GM12878 (cell line): ENCODE data around the gene DCTN4. TPM values are rescaled to one million over a fixed set of nuclear protein-coding genes. Genes with fewer than 3 reads are reported as not detected.

Source experiments
- CBFB ChIP-seq: IDR thresholded peaks from 2 replicates; pipeline ENCODE4 v1.6.1; 2016; ENCODE audit warnings: antibody characterized with exemption, low read depth
- CEBPB ChIP-seq, 2 experiments: fragments of 150-350 bp in 1 of 2; IDR thresholded peaks; 2 replicates each; pipeline ENCODE4 v1.6.1; 2012 to 2014; ENCODE audit warnings: low read depth in 2 of 2, low read length in 2 of 2, borderline replicate concordance in 1 of 2, inconsistent platforms in 1 of 2
- CREB1 ChIP-seq: IDR thresholded peaks from 2 replicates; pipeline ENCODE4 v1.6.1; 2012; ENCODE audit warnings: low read depth, mild to moderate bottlenecking, inconsistent platforms
- HDAC6 ChIP-seq: fragments of 200-600 bp; sonication (generic); IDR thresholded peaks from one replicate; pipeline ENCODE4 v1.8.0; 2017; ENCODE audit warnings: antibody characterized with exemption; ENCODE audit not compliant: unreplicated experiment
- KDM1A ChIP-seq: fragments of 200-600 bp; sonication (generic); IDR thresholded peaks from 2 replicates; pipeline ENCODE4 v1.6.1; 2016; ENCODE audit warnings: borderline replicate concordance
- MXI1 ChIP-seq: fragments of 150-350 bp; IDR thresholded peaks from 2 replicates; pipeline ENCODE4 v1.6.1; 2011; ENCODE audit warnings: low read depth, mild to moderate bottlenecking, inconsistent platforms, low read length, improper control_type of control experiment
- POLR2A ChIP-seq: IDR thresholded peaks from 2 replicates; pipeline ENCODE4 v1.6.1; 2011; ENCODE audit warnings: low read depth, mild to moderate bottlenecking, low read length
- RELA ChIP-seq: fragments of 450-650 bp; IDR thresholded peaks from 2 replicates; pipeline ENCODE4 v1.8.0; 2014; ENCODE audit warnings: borderline replicate concordance; ENCODE audit not compliant: partially characterized antibody
- SIN3A ChIP-seq: IDR thresholded peaks from 2 replicates; pipeline ENCODE4 v1.6.1; 2012; ENCODE audit warnings: low read depth, low read length, improper control_type of control experiment
- SMAD1 ChIP-seq: fragments of 450-650 bp; IDR thresholded peaks from 2 replicates; pipeline ENCODE4 v1.6.1; 2018; ENCODE audit warnings: mild to moderate bottlenecking, low read depth; ENCODE audit not compliant: partially characterized antibody
- SMARCA5 ChIP-seq: fragments of 450-650 bp; IDR thresholded peaks from 2 replicates; pipeline ENCODE4 v1.6.1; 2017; ENCODE audit warnings: mild to moderate bottlenecking
- YBX1 ChIP-seq: fragments of 450-650 bp; IDR thresholded peaks from 2 replicates; pipeline ENCODE4 v1.6.1; 2016; ENCODE audit warnings: antibody characterized with exemption
- ZNF217 ChIP-seq: fragments of 450-650 bp; IDR thresholded peaks from 2 replicates; pipeline ENCODE4 v1.6.1; 2017; ENCODE audit warnings: antibody characterized with exemption, mild to moderate bottlenecking
- ZNF384 ChIP-seq: IDR thresholded peaks from 2 replicates; pipeline ENCODE4 v1.6.1; 2012; ENCODE audit warnings: low read depth, mild to moderate bottlenecking, low read length, improper control_type of control experiment, borderline replicate concordance
- polyA plus RNA-seq, 11 experiments: library from polyadenylated mRNA; depleted of rRNA in 4 of 11; unstranded in 6 of 11; stranded (reverse) in 5 of 11; fragments of >200 nt; fragmentation: Nextera tagmentation in 4 of 11; fragmentation: Illumina TruSeq in 1 of 11; extraction: Ambion mirVana in 4 of 11; extraction: Trizol in 1 of 11; gene quantifications; 1 replicate in 1 of 11; 2 replicates in 10 of 11; pipeline versions ENCODE4 v1.2.1 to v1.2.3, GENCODE V29; 2011 to 2016; ENCODE audit warnings: inconsistent platforms in 2 of 11, missing spikeins in 2 of 11, low read depth in 1 of 11
- total RNA-seq, 4 experiments: library from RNA; depleted of rRNA in 3 of 4; stranded (reverse); fragments of >200 nt in 3 of 4; fragmentation: Illumina TruSeq in 1 of 4; extraction: Trizol in 1 of 4; gene quantifications; 2 replicates each; pipeline versions ENCODE4 v1.2.1 to v1.2.3, GENCODE V29; 2013 to 2021
- TF ChIP-seq, protein P1 (sequence below): IDR thresholded peaks from 2 replicates; pipeline ENCODE4 v1.6.1; 2011; ENCODE audit warnings: borderline replicate concordance, low read depth, mild to moderate bottlenecking, moderate library complexity, mixed read lengths, low read length; ENCODE audit not compliant: insufficient read depth; ENCODE audit errors: extremely low read length
- TF ChIP-seq, protein P2 (sequence below): fragments of 450-650 bp; IDR thresholded peaks from 2 replicates; pipeline ENCODE4 v1.6.1; 2017; ENCODE audit warnings: mild to moderate bottlenecking, moderate library complexity
- TF ChIP-seq, protein P3 (sequence below): fragments of 150-350 bp; IDR thresholded peaks from 2 replicates; pipeline ENCODE4 v1.6.1; 2014; ENCODE audit warnings: mild to moderate bottlenecking, low read depth, low read length
- TF ChIP-seq, protein P4 (sequence below): fragments of 150-350 bp; IDR thresholded peaks from 2 replicates; pipeline ENCODE4 v1.6.1; 2016; ENCODE audit warnings: low read depth, low read length

The DCTN4 gene
- total and polyA plus RNA-seq, 10 of the 15 experiments (the other 5 are each of a cell fraction or from before 2014, with no cell fraction given) = 7.6 to 27.8 (median 18.0) TPM

DNA sequence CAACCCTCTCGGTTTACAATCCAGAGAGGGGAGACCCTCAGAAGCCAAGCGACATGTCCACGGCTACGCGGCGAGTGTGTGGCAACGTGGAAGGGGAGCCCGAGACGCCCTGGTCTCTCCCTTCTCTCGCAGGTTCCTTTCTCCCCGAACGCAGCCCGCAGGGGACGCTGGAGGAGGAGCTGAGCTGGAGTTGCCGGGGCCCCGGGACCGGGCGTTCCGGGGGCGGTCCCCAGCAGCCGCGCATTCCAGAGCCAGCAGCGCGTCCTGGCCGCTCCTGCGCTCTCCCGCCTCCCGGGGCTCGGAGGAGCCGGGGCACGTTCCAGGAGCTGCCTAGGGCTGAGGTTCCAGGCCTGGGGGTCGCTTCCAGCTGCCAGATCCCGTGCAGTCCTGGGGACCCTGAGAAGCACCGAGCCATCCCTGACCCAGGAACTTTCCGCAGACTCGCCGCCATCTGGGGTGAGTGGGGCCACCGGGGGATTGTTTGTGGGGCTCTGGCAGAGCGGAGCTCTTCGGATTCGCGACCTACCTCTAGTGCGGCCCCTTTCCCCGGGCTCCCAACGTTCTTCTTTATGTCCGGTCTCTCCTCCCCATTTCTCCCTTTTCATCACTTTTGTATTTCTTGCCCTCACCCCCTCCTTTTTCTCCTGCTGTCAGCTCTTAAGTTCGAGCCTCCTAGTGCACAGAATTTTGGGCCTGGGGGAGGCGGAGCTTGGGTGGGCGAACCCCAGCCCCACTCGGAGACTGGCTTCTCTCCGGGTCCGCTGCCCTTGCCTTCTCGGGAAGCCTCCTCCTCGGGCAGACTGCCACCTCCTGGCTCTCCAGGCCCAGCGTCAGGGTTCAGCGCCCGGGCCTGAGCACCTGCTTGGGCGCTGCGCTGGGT, 19.9 kb upstream of the DCTN4 start, which contains the start of gene SMIM3 (continued):
- TF ChIP-seq, protein P1, sequence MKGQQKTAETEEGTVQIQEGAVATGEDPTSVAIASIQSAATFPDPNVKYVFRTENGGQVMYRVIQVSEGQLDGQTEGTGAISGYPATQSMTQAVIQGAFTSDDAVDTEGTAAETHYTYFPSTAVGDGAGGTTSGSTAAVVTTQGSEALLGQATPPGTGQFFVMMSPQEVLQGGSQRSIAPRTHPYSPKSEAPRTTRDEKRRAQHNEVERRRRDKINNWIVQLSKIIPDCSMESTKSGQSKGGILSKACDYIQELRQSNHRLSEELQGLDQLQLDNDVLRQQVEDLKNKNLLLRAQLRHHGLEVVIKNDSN = no peak
- TF ChIP-seq SMARCA5 (0 out of 2 replicates have a peak, but pooled peaks have one; percentile 13), CBFB (no peak), HDAC6 (no peak), CREB1 (no peak), POLR2A (peak; percentile 58; the same call in 1 of the 2 replicates), CEBPB (IDR thresholded peaks at IDR 0.05; ENCODE audit: borderline replicate concordance in 1 of 2, low read depth in 2 of 2, low read length in 2 of 2) (no peak), RELA (no peak), SMAD1 (no peak), MXI1 (0 out of 2 replicates have a peak, but pooled peaks have one; percentile 25), KDM1A (no peak), SIN3A (no peak), ZNF384 (no peak), ZNF217 (no peak), YBX1 (no peak)
- TF ChIP-seq, protein P2, sequence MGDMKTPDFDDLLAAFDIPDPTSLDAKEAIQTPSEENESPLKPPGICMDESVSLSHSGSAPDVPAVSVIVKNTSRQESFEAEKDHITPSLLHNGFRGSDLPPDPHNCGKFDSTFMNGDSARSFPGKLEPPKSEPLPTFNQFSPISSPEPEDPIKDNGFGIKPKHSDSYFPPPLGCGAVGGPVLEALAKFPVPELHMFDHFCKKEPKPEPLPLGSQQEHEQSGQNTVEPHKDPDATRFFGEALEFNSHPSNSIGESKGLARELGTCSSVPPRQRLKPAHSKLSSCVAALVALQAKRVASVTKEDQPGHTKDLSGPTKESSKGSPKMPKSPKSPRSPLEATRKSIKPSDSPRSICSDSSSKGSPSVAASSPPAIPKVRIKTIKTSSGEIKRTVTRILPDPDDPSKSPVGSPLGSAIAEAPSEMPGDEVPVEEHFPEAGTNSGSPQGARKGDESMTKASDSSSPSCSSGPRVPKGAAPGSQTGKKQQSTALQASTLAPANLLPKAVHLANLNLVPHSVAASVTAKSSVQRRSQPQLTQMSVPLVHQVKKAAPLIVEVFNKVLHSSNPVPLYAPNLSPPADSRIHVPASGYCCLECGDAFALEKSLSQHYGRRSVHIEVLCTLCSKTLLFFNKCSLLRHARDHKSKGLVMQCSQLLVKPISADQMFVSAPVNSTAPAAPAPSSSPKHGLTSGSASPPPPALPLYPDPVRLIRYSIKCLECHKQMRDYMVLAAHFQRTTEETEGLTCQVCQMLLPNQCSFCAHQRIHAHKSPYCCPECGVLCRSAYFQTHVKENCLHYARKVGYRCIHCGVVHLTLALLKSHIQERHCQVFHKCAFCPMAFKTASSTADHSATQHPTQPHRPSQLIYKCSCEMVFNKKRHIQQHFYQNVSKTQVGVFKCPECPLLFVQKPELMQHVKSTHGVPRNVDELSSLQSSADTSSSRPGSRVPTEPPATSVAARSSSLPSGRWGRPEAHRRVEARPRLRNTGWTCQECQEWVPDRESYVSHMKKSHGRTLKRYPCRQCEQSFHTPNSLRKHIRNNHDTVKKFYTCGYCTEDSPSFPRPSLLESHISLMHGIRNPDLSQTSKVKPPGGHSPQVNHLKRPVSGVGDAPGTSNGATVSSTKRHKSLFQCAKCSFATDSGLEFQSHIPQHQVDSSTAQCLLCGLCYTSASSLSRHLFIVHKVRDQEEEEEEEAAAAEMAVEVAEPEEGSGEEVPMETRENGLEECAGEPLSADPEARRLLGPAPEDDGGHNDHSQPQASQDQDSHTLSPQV = no peak
- TF ChIP-seq, protein P3, sequence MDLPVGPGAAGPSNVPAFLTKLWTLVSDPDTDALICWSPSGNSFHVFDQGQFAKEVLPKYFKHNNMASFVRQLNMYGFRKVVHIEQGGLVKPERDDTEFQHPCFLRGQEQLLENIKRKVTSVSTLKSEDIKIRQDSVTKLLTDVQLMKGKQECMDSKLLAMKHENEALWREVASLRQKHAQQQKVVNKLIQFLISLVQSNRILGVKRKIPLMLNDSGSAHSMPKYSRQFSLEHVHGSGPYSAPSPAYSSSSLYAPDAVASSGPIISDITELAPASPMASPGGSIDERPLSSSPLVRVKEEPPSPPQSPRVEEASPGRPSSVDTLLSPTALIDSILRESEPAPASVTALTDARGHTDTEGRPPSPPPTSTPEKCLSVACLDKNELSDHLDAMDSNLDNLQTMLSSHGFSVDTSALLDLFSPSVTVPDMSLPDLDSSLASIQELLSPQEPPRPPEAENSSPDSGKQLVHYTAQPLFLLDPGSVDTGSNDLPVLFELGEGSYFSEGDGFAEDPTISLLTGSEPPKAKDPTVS = no peak
- TF ChIP-seq, protein P4, sequence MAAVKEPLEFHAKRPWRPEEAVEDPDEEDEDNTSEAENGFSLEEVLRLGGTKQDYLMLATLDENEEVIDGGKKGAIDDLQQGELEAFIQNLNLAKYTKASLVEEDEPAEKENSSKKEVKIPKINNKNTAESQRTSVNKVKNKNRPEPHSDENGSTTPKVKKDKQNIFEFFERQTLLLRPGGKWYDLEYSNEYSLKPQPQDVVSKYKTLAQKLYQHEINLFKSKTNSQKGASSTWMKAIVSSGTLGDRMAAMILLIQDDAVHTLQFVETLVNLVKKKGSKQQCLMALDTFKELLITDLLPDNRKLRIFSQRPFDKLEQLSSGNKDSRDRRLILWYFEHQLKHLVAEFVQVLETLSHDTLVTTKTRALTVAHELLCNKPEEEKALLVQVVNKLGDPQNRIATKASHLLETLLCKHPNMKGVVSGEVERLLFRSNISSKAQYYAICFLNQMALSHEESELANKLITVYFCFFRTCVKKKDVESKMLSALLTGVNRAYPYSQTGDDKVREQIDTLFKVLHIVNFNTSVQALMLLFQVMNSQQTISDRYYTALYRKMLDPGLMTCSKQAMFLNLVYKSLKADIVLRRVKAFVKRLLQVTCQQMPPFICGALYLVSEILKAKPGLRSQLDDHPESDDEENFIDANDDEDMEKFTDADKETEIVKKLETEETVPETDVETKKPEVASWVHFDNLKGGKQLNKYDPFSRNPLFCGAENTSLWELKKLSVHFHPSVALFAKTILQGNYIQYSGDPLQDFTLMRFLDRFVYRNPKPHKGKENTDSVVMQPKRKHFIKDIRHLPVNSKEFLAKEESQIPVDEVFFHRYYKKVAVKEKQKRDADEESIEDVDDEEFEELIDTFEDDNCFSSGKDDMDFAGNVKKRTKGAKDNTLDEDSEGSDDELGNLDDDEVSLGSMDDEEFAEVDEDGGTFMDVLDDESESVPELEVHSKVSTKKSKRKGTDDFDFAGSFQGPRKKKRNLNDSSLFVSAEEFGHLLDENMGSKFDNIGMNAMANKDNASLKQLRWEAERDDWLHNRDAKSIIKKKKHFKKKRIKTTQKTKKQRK = no peak
